OCI-LY3 (cell line): ENCODE data around the gene TNKS1BP1.

Experiments
- H2AFZ ChIP-seq: fragments of 200-600, 300-600 bp; shearing (Covaris generic); 2 replicates; pipeline ENCODE4 v1.6.0; 2014; ENCODE audit warnings: antibody characterized with exemption, low read depth, low read length
- H3K27ac ChIP-seq: fragments of 200-600, 300-600 bp; sonication (generic); 2 replicates; pipeline ENCODE4 v1.5.1; 2014; ENCODE audit warnings: mild to moderate bottlenecking, low read length, moderate library complexity, mixed read lengths
- H3K27me3 ChIP-seq: fragments of 200-600, 300-600 bp; sonication (generic); 2 replicates; pipeline ENCODE4 v1.6.1; 2014; ENCODE audit warnings: low read depth, low read length, mixed read lengths
- H3K36me3 ChIP-seq: fragments of 200-600, 300-600 bp; sonication (generic); replicated peaks from 2 replicates; pipeline ENCODE3; 2014; ENCODE audit warnings: low read depth, low read length, mixed read lengths
- H3K4me1 ChIP-seq: fragments of 300-600, 200-600 bp; sonication (generic); 2 replicates; pipeline ENCODE4 v1.6.1; 2014; ENCODE audit warnings: low read length, mixed read lengths
- H3K4me2 ChIP-seq: fragments of 200-600, 300-600 bp; sonication (generic); 2 replicates; pipeline ENCODE4 v1.6.1; 2014; ENCODE audit warnings: low read length, mixed read lengths
- H3K4me3 ChIP-seq: fragments of 300-600, 200-600 bp; sonication (generic); 2 replicates; pipeline ENCODE4 v1.5.1; 2014; ENCODE audit warnings: antibody characterized with exemption, mild to moderate bottlenecking, low read length, moderate library complexity
- H3K79me2 ChIP-seq: fragments of 300-600, 200-600 bp; shearing (Covaris generic); 2 replicates; pipeline ENCODE4 v1.6.1; 2014; ENCODE audit warnings: mild to moderate bottlenecking, low read length, mixed read lengths
- H3K9ac ChIP-seq: fragments of 300-600, 200-600 bp; shearing (Covaris generic); 2 replicates; pipeline ENCODE4 v1.6.0; 2014; ENCODE audit warnings: mild to moderate bottlenecking, low read length, moderate library complexity
- H3K9me3 ChIP-seq: fragments of 200-600, 300-600 bp; shearing (Covaris generic); 2 replicates; pipeline ENCODE4 v1.6.1; 2014; ENCODE audit warnings: low read length, mixed read lengths; ENCODE audit not compliant: insufficient read depth
- H4K20me1 ChIP-seq: fragments of 200-600, 300-600 bp; sonication (generic); 2 replicates; pipeline ENCODE4 v1.6.1; 2016; ENCODE audit warnings: low read length, mixed read lengths; ENCODE audit not compliant: insufficient read depth
- CTCF ChIP-seq: fragments of 200-600, 300-600 bp; sonication (generic); IDR thresholded peaks from 2 replicates; pipeline ENCODE4 v1.5.1; 2014; ENCODE audit warnings: antibody characterized with exemption, low read length, low read depth
- EZH2phosphoT487 ChIP-seq: fragments of 200-600 bp; shearing (Covaris generic); IDR thresholded peaks from 2 replicates; pipeline ENCODE4 v1.6.1; 2018; ENCODE audit warnings: antibody characterized with exemption, mixed run types, low read depth

Gene TNKS1BP1

GRCh38 chr11:57336111-57336666 is 11.4 kb upstream of the TNKS1BP1 start:
- Histone ChIP-seq H3K4me3 (peak overlapping the region; percentile 85), H3K4me1 (peaks cover 26% of the 10 kb centered on the region), H3K4me2 (peak overlapping the region; percentile 94), H3K36me3 (peaks cover 34% of the 10 kb centered on the region), H3K27ac (peak overlapping the region; percentile 51), H3K9ac (peak overlapping the region; percentile 89), H3K27me3 (peaks cover 13% of the 10 kb centered on the region; the same call in 1 of the 2 replicates), H4K20me1 (no peaks in the 10 kb centered on the region), H3K9me3 (no peaks in the 10 kb centered on the region), H2AFZ (peak overlapping the region; percentile 94), H3K79me2 (peaks cover 50% of the 10 kb centered on the region)
- no peak for TF ChIP-seq CTCF
- TF ChIP-seq EZH2phosphoT487 = no peak

GRCh38 chr11:57335343-57336110 is 10.8 kb upstream of the TNKS1BP1 start, which contains the start of gene SSRP1:
SSRP1 (minus strand) TSS chr11:57335892; CDS start chr11:57335121, 771 bp downstream.
- Histone ChIP-seq H3K4me2 (peak within 1 kb of the TSS; percentile 98), H3K36me3 (peaks cover 41% of the 10 kb centered on the region), H3K79me2 (peaks cover 57% of the 10 kb centered on the region), H3K9ac (peak within 1 kb of the TSS; percentile 89), H3K4me3 (peak within 1 kb of the TSS; percentile 85), H3K27ac (peak within 1 kb of the TSS; percentile 66), H3K9me3 (no peaks in the 10 kb centered on the region), H2AFZ (peak within 1 kb of the TSS; percentile 94), H3K27me3 (peaks cover 13% of the 10 kb centered on the region; the same call in 1 of the 2 replicates), H4K20me1 (no peaks in the 10 kb centered on the region), H3K4me1 (peaks cover 23% of the 10 kb centered on the region)
- TF ChIP-seq EZH2phosphoT487 (no peak), CTCF (peak; percentile 31; the same call in 1 of the 2 replicates)

GRCh38 chr11:57335023-57335342 is 10.2 kb upstream of the TNKS1BP1 start:
- peaks cover 46% of the 10 kb centered on the region for H3K36me3 ChIP-seq

More at GRCh38 chr11:57335023-57335342, 10.2 kb upstream of the TNKS1BP1 start:
- H3K79me2 ChIP-seq = peaks cover 62% of the 10 kb centered on the region
- H2AFZ ChIP-seq = no peak overlapping the region
- TF ChIP-seq CTCF = no peak
- no peak for TF ChIP-seq EZH2phosphoT487
- H3K9me3 ChIP-seq = no peaks in the 10 kb centered on the region
- peak overlapping the region; percentile 66 for H3K27ac ChIP-seq
- H3K4me3 ChIP-seq = peak overlapping the region; percentile 85
- H3K9ac ChIP-seq = peak overlapping the region; percentile 89
- H3K4me1 ChIP-seq = peaks cover 25% of the 10 kb centered on the region
- H3K27me3 ChIP-seq = peaks cover 7% of the 10 kb centered on the region; the same call in 1 of the 2 replicates
- peak overlapping the region; percentile 98 for H3K4me2 ChIP-seq
- no peaks in the 10 kb centered on the region for H4K20me1 ChIP-seq
